SU-DHL-6 (cell line): Measurements from ENCODE around the gene CPT1B.
A peak's percentile ranks its signal among the peaks of the same experiment; 100 is the strongest.

Experiments used
- H2AFZ ChIP-seq: fragments of 200-600 bp; sonication (generic); 2 replicates; pipeline ENCODE4 v1.6.1; 2014; ENCODE audit warnings: low read depth, mild to moderate bottlenecking, moderate library complexity, mixed read lengths, antibody characterized with exemption, low read length; ENCODE audit not compliant: severe bottlenecking
- H3F3A ChIP-seq: fragments of 200-600 bp; shearing (Covaris generic); 2 replicates; pipeline ENCODE4 v1.6.0; 2016; ENCODE audit warnings: antibody characterized with exemption, mild to moderate bottlenecking; ENCODE audit not compliant: insufficient read depth
- H3K27ac ChIP-seq: fragments of 200-600 bp; sonication (generic); 2 replicates; pipeline ENCODE4 v1.5.1; 2016; ENCODE audit warnings: low read depth, mild to moderate bottlenecking, low read length, moderate library complexity, mixed read lengths
- H3K27me3 ChIP-seq: fragments of 200-600 bp; sonication (generic), shearing (Covaris generic); 2 replicates; pipeline ENCODE4 v1.6.0; 2014; ENCODE audit warnings: mild to moderate bottlenecking, low read length
- H3K36me3 ChIP-seq: fragments of 200-600 bp; sonication (generic); 2 replicates; pipeline ENCODE4 v1.6.1; 2014; ENCODE audit warnings: mild to moderate bottlenecking, low read length, mixed read lengths
- H3K4me2 ChIP-seq: fragments of 300-600, 200-600 bp; shearing (Covaris generic), sonication (generic); 2 replicates; pipeline ENCODE4 v1.6.0; 2014; ENCODE audit warnings: low read length, low read depth, mild to moderate bottlenecking; ENCODE audit not compliant: poor library complexity, severe bottlenecking
- H3K4me3 ChIP-seq: fragments of 200-600 bp; sonication (generic); 2 replicates; pipeline ENCODE4 v1.5.1; 2014; ENCODE audit warnings: antibody characterized with exemption, low read length, mild to moderate bottlenecking, mixed read lengths; ENCODE audit not compliant: insufficient read depth, poor library complexity, severe bottlenecking
- H3K79me2 ChIP-seq: fragments of 200-600 bp; sonication (generic); 2 replicates; pipeline ENCODE4 v1.6.1; 2014; ENCODE audit warnings: mild to moderate bottlenecking, low read length, moderate library complexity; ENCODE audit not compliant: insufficient read depth
- H3K9ac ChIP-seq: fragments of 200-600 bp; sonication (generic); 2 replicates; pipeline ENCODE4 v1.7.0; 2014; ENCODE audit warnings: mild to moderate bottlenecking, low read length
- H3K9me2 ChIP-seq: fragments of 200-600 bp; sonication (generic); replicated peaks from 2 replicates; pipeline ENCODE4 v1.6.1; 2014; ENCODE audit warnings: low read length; ENCODE audit not compliant: insufficient read depth
- H3K9me3 ChIP-seq: fragments of 200-600 bp; sonication (generic); 2 replicates; pipeline ENCODE4 v1.6.1; 2014; ENCODE audit warnings: low read length, mixed read lengths; ENCODE audit not compliant: insufficient read depth
- H4K20me1 ChIP-seq: fragments of 200-600 bp; sonication (generic); 2 replicates; pipeline ENCODE4 v1.6.1; 2014; ENCODE audit warnings: low read depth, mild to moderate bottlenecking, antibody characterized with exemption, low read length, moderate library complexity, mixed read lengths
- CTCF ChIP-seq: fragments of 200-600 bp; sonication (generic); IDR thresholded peaks from one replicate; pipeline ENCODE4 v1.5.1; 2017; ENCODE audit warnings: antibody characterized with exemption, mild to moderate bottlenecking, low read length, moderate library complexity; ENCODE audit not compliant: insufficient read depth, poor library complexity, severe bottlenecking
- EZH2phosphoT487 ChIP-seq: fragments of 200-600 bp; sonication (generic), shearing (Covaris generic); conservative IDR thresholded peaks from 2 replicates; pipeline ENCODE4 v1.6.1; 2018; ENCODE audit warnings: mild to moderate bottlenecking, antibody characterized with exemption, low read length, moderate library complexity, mixed read lengths

CPT1B gene

GRCh38 chr22:50548040-50548920 is 29.9 kb downstream of the CPT1B start:
- no peaks in the 10 kb centered on the region for H3K79me2 ChIP-seq
- H3K27ac ChIP-seq, result no peak overlapping the region
- no peaks in the 10 kb centered on the region; the same call in 1 of the 2 replicates for H3F3A ChIP-seq
- H3K9me2 ChIP-seq, result no peaks in the 10 kb centered on the region
- no peaks in the 10 kb centered on the region for H3K9me3 ChIP-seq
- TF ChIP-seq EZH2phosphoT487 (no peak), CTCF (no peak)
- H3K4me2 ChIP-seq, result peak overlapping the region; percentile 28
- no peak overlapping the region for H2AFZ ChIP-seq
- no peaks in the 10 kb centered on the region for H3K36me3 ChIP-seq
- no peak overlapping the region for H3K4me3 ChIP-seq
- H3K9ac ChIP-seq, result peak overlapping the region; percentile 26; the same call in 1 of the 2 replicates
- H4K20me1 ChIP-seq, result no peaks in the 10 kb centered on the region
- H3K27me3 ChIP-seq, result no peaks in the 10 kb centered on the region

- no peaks in the 10 kb centered on the region for H3K27me3 ChIP-seq
- H3K9me3 ChIP-seq, result no peaks in the 10 kb centered on the region
- no peaks in the 10 kb centered on the region for H3K36me3 ChIP-seq
- H3K79me2 ChIP-seq, result no peaks in the 10 kb centered on the region
- H3F3A ChIP-seq, result peaks cover under 1% of the 10 kb centered on the region; the same call in 1 of the 2 replicates
- no peaks in the 10 kb centered on the region for H3K9me2 ChIP-seq
- TF ChIP-seq EZH2phosphoT487 (no peak), CTCF (no peak)
- no peak overlapping the region for H3K4me3 ChIP-seq
- H3K9ac ChIP-seq, result no peak overlapping the region
- H4K20me1 ChIP-seq, result no peaks in the 10 kb centered on the region
- no peak overlapping the region for H2AFZ ChIP-seq
- H3K27ac ChIP-seq, result no peak overlapping the region
- H3K4me2 ChIP-seq, result no peak overlapping the region
Measured at GRCh38 chr22:50547263-50547985, 30.8 kb downstream of the CPT1B start.

- H3K27me3 ChIP-seq, result no peaks in the 10 kb centered on the region
- no peaks in the 10 kb centered on the region for H3K79me2 ChIP-seq
- no peak overlapping the region for H3K4me3 ChIP-seq
- no peaks in the 10 kb centered on the region for H4K20me1 ChIP-seq
- no peak for TF ChIP-seq CTCF
- TF ChIP-seq EZH2phosphoT487, result no peak
- H3F3A ChIP-seq, result peaks cover 5% of the 10 kb centered on the region
- no peak overlapping the region for H3K9ac ChIP-seq
- H3K9me2 ChIP-seq, result no peaks in the 10 kb centered on the region
- no peaks in the 10 kb centered on the region for H3K9me3 ChIP-seq
- H3K4me2 ChIP-seq, result no peak overlapping the region
- H2AFZ ChIP-seq, result no peak overlapping the region
- no peak overlapping the region for H3K27ac ChIP-seq
- no peaks in the 10 kb centered on the region for H3K36me3 ChIP-seq
Measured at GRCh38 chr22:50546326-50547262, 31.6 kb downstream of the CPT1B start.
